ENCODE results near the gene CADPS.

- TF ChIP-seq CTCF (conservative IDR thresholded peaks at IDR 0.05 in 1 of 2, IDR thresholded peaks at IDR 0.05 in 1 of 2; ENCODE audit: extremely low read depth in 1 of 2, insufficient read depth in 1 of 2, low read depth in 1 of 2, low read length in 2 of 2) (no peak), EZH2 (IDR thresholded peaks at IDR 0.05; ENCODE audit: borderline replicate concordance, low read length) (no peak)
Measured at GRCh38 chr3:62700357-62700756, 174.9 kb downstream of the CADPS start.

All from mammary epithelial cell (primary cell).